ENCODE measurements around the gene PSMD10. TPM values are rescaled to one million over a fixed set of nuclear protein-coding genes. Genes with fewer than 3 reads are reported as not detected.

PSMD10 gene
- total and polyA plus RNA-seq, 4 donors = 17.7 to 21.9 (median 19.1) TPM

DNA sequence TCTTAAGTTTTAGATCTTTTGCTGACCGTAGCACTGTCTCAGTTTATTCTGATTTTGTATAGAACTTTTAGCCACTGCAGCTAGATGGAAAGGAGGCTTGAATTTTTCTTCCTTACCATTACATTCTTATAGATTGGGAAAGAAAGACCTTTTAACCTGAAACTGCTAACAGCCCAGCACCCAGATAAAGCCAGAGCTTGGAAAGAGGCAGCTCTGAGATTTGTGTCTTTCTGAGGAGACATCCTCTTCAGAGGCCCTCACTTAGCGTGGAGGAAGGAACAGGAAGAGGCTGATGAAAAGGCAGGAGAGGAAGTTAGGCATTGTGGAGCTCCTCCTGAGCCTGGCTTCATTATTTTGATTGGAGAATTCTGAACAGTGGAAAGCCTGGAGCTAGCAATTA is 35.3 kb upstream of the PSMD10 start:
- TF ChIP-seq RXRA (IDR thresholded peaks at IDR 0.05) (no peak), EGR1 (IDR thresholded peaks at IDR 0.05; ENCODE audit: low read depth in 2 of 2) (no peak), NR2F2 (IDR thresholded peaks at IDR 0.05) (no peak), FOXA1 (IDR thresholded peaks at IDR 0.05) (no peak), TAF1 (conservative IDR thresholded peaks at IDR 0.05) (no peak), FOXA2 (IDR thresholded peaks at IDR 0.05) (no peak), HNF4G (IDR thresholded peaks at IDR 0.05) (no peak), JUND (IDR thresholded peaks at IDR 0.05) (no peak), RAD21 (IDR thresholded peaks at IDR 0.05) (no peak), GABPA (IDR thresholded peaks at IDR 0.05 in 1 of 2, conservative IDR thresholded peaks at IDR 0.05 in 1 of 2) (no peak), ATF3 (IDR thresholded peaks at IDR 0.05) (no peak), ZBTB33 (IDR thresholded peaks at IDR 0.05) (no peak), CTCF (IDR thresholded peaks at IDR 0.05; ENCODE audit: low read depth, low read length, missing input control) (no peak), MAX (IDR thresholded peaks at IDR 0.05) (no peak), SP1 (IDR thresholded peaks at IDR 0.05) (no peak), HNF4A (conservative IDR thresholded peaks at IDR 0.05) (no peak), YY1 (IDR thresholded peaks at IDR 0.05) (no peak)
- TF ChIP-seq, protein P1, sequence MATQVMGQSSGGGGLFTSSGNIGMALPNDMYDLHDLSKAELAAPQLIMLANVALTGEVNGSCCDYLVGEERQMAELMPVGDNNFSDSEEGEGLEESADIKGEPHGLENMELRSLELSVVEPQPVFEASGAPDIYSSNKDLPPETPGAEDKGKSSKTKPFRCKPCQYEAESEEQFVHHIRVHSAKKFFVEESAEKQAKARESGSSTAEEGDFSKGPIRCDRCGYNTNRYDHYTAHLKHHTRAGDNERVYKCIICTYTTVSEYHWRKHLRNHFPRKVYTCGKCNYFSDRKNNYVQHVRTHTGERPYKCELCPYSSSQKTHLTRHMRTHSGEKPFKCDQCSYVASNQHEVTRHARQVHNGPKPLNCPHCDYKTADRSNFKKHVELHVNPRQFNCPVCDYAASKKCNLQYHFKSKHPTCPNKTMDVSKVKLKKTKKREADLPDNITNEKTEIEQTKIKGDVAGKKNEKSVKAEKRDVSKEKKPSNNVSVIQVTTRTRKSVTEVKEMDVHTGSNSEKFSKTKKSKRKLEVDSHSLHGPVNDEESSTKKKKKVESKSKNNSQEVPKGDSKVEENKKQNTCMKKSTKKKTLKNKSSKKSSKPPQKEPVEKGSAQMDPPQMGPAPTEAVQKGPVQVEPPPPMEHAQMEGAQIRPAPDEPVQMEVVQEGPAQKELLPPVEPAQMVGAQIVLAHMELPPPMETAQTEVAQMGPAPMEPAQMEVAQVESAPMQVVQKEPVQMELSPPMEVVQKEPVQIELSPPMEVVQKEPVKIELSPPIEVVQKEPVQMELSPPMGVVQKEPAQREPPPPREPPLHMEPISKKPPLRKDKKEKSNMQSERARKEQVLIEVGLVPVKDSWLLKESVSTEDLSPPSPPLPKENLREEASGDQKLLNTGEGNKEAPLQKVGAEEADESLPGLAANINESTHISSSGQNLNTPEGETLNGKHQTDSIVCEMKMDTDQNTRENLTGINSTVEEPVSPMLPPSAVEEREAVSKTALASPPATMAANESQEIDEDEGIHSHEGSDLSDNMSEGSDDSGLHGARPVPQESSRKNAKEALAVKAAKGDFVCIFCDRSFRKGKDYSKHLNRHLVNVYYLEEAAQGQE (IDR thresholded peaks at IDR 0.05) = no peak
- Histone ChIP-seq H3K27me3 (ENCODE audit: control insufficient read depth in 4 of 4, insufficient read depth in 4 of 4, low read length in 3 of 4) (no peaks in the 10 kb centered on the region), H3K36me3 (ENCODE audit: control insufficient read depth in 4 of 4, insufficient read depth in 3 of 4, low read depth in 1 of 4, low read length in 3 of 4) (peaks cover 0 to 4% (median 2%) of the 10 kb centered on the region in 4 donors), H3K9ac (ENCODE audit: low read depth in 1 of 2, low read length in 2 of 2) (no peak overlapping the region), H3K4me1 (ENCODE audit: control insufficient read depth in 4 of 4, insufficient read depth in 4 of 4, low read length in 3 of 4) (no peaks in the 10 kb centered on the region), H3K4me3 (ENCODE audit: low read depth in 1 of 3, low read length in 3 of 3) (no peak overlapping the region), H3K9me3 (ENCODE audit: control insufficient read depth in 4 of 4, low read length in 3 of 4) (no peaks in the 10 kb centered on the region), H3K27ac (ENCODE audit: low read depth in 1 of 2, low read length in 2 of 2) (no peak overlapping the region)
- no peak for DNase-seq (ENCODE audit: low spot score)
- 79% methylated on average over 2 of the region's 2 CpGs for WGBS

All from liver (tissue), 9 donors.